GM21360 (cell line): ENCODE results near the gene METTL16.

Experiments
- ATAC-seq: cut with Tn5 transposase; IDR thresholded peaks from one replicate; pipeline ENCODE4 v1.9.1; 2021; ENCODE audit warnings: mild to moderate bottlenecking, moderate library complexity; ENCODE audit not compliant: unreplicated experiment

The METTL16 gene

GRCh38 chr17:2385240-2386210 lies 126.2 kb downstream of the METTL16 start:
- ATAC-seq: no peak

GRCh38 chr17:2384439-2385127 lies 127.1 kb downstream of the METTL16 start:
- no peak for ATAC-seq

GRCh38 chr17:2383628-2384167 lies 128.0 kb downstream of the METTL16 start:
- no peak for ATAC-seq

GRCh38 chr17:2380950-2381649 lies 130.6 kb downstream of the METTL16 start:
- ATAC-seq: no peak

GRCh38 chr17:2380226-2380922 lies 131.3 kb downstream of the METTL16 start:
- no peak for ATAC-seq

- no peak for ATAC-seq
Observed at GRCh38 chr17:2379489-2380225, 132.0 kb downstream of the METTL16 start.

GRCh38 chr17:2378905-2379304 lies 132.8 kb downstream of the METTL16 start:
- ATAC-seq: no peak

GRCh38 chr17:2377659-2378058 lies 134.0 kb downstream of the METTL16 start:
- ATAC-seq: no peak

- no peak for ATAC-seq
Observed at GRCh38 chr17:2376107-2376506, 135.6 kb downstream of the METTL16 start.

- no peak for ATAC-seq
Observed at GRCh38 chr17:2375406-2375805, 136.3 kb downstream of the METTL16 start.

GRCh38 chr17:2374549-2375285 lies 137.0 kb downstream of the METTL16 start:
- ATAC-seq: no peak

- no peak for ATAC-seq
Observed at GRCh38 chr17:2373179-2373578, 138.5 kb downstream of the METTL16 start.

GRCh38 chr17:2372681-2373080 lies 139.0 kb downstream of the METTL16 start:
- no peak for ATAC-seq

- ATAC-seq: no peak
Observed at GRCh38 chr17:2372180-2372579, 139.5 kb downstream of the METTL16 start.

GRCh38 chr17:2371183-2372130 lies 140.2 kb downstream of the METTL16 start:
- ATAC-seq: no peak

- ATAC-seq: no peak
Observed at GRCh38 chr17:2370211-2370589, 141.5 kb downstream of the METTL16 start.

- ATAC-seq: no peak
Observed at GRCh38 chr17:2369551-2370210, 142.0 kb downstream of the METTL16 start.

- ATAC-seq: no peak
Observed at GRCh38 chr17:2369039-2369438, 142.6 kb downstream of the METTL16 start.
